Testis (tissue), 3 donors: ENCODE results near the gene THBD. TPM values are rescaled to one million over a fixed set of nuclear protein-coding genes. Genes with fewer than 3 reads are reported as not detected.

Source experiments
- DNase-seq: peaks from one replicate; pipeline ENCODE4 v3.0.0-alpha.2; 2019
- H3K27ac ChIP-seq, 2 donors: fragments of 200-600 bp; sonication (generic); one replicate each; pipeline ENCODE4 v1.5.1; 2019
- H3K27me3 ChIP-seq: fragments of 200-600 bp; sonication (generic); one replicate; pipeline ENCODE4 v1.5.1; 2019
- H3K36me3 ChIP-seq: fragments of 200-600 bp; sonication (generic); one replicate; pipeline ENCODE4 v1.5.1; 2017; ENCODE audit warnings: low read depth; ENCODE audit errors: missing control alignments
- H3K4me1 ChIP-seq: fragments of 200-600 bp; sonication (generic); one replicate; pipeline ENCODE4 v1.5.1; 2019
- H3K4me3 ChIP-seq, 2 donors: fragments of 200-600 bp; sonication (generic); one replicate each; pipeline ENCODE4 v1.5.1; 2017 to 2019
- H3K9me3 ChIP-seq: fragments of 200-600 bp; sonication (generic); one replicate; pipeline ENCODE4 v1.5.1; 2017
- POLR2A ChIP-seq: fragments of 450-650 bp; IDR thresholded peaks from one replicate; pipeline ENCODE4 v1.6.1; 2017; ENCODE audit warnings: antibody characterized with exemption, mild to moderate bottlenecking, moderate library complexity
- WGBS, 2 donors: methylation state at CpG; one replicate each; pipeline ENCODE4 v1.1.5; 2018; 5-methylcytosine and 5-hydroxymethylcytosine counted together
- intact Hi-C: fragments of 100-400 bp; cut with DNase I; formaldehyde crosslinking; loops from one replicate; pipeline ENCODE4 v1.15.1; 2023; ENCODE audit warnings: low total_unique reads
- polyA plus RNA-seq: library from polyadenylated mRNA; stranded (reverse); fragments of 350-450 nt; fragmentation: Illumina TruSeq; extraction: RNeasy Lipid Tissue Mini Kit (QIAGEN cat#74804); gene quantifications from one replicate; pipeline ENCODE4 v1.2.3, GENCODE V29; 2014; ENCODE audit warnings: low read depth, low replicate concordance; ENCODE audit not compliant: insufficient read depth
- total RNA-seq, 2 donors: library from RNA; depleted of rRNA; stranded (reverse); fragments of >200 nt; gene quantifications; one replicate each; pipeline ENCODE4 v1.2.3, GENCODE V29; 2016
- TF ChIP-seq, protein P1 (sequence below), 3 experiments: fragments of 450-650 bp in 2 of 3; fragments of 200-600 bp in 1 of 3; sonication (generic) in 1 of 3; IDR thresholded peaks; one replicate each; pipeline ENCODE4 v1.5.1; 2016 to 2019; ENCODE audit warnings: antibody characterized with exemption in 3 of 3, mild to moderate bottlenecking in 2 of 3, moderate library complexity in 1 of 3

THBD gene
- total and polyA plus RNA-seq, 3 donors from 2014 or later: 11.0 to 65.0 (median 22.4) TPM

DNA sequence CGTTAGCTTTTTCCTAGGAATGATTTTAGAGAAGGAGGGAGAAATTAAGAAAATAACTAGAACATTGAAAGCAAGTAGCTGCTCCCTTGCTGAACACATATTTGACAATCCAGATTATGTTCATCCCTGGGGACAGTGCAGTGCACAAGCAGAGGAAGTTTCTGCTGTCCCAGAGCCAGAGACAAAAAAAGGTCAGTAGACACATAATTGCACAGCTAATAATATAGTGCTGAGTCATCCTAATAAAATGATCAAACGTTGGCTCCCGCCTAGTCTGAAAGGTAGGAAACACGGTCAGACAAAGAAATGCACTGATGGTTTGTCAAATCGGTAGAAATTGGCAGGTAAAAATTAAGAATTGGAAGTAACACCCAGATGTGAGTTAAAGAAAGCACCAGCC lies 36.0 kb downstream of the THBD start:
- H3K36me3 ChIP-seq: no peaks in the 10 kb centered on the region
- no peaks in the 10 kb centered on the region for H3K27me3 ChIP-seq
- no peaks in the 10 kb centered on the region for H3K4me1 ChIP-seq
- TF ChIP-seq, protein P1, sequence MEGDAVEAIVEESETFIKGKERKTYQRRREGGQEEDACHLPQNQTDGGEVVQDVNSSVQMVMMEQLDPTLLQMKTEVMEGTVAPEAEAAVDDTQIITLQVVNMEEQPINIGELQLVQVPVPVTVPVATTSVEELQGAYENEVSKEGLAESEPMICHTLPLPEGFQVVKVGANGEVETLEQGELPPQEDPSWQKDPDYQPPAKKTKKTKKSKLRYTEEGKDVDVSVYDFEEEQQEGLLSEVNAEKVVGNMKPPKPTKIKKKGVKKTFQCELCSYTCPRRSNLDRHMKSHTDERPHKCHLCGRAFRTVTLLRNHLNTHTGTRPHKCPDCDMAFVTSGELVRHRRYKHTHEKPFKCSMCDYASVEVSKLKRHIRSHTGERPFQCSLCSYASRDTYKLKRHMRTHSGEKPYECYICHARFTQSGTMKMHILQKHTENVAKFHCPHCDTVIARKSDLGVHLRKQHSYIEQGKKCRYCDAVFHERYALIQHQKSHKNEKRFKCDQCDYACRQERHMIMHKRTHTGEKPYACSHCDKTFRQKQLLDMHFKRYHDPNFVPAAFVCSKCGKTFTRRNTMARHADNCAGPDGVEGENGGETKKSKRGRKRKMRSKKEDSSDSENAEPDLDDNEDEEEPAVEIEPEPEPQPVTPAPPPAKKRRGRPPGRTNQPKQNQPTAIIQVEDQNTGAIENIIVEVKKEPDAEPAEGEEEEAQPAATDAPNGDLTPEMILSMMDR (IDR thresholded peaks at IDR 0.05): no peak
- no peak for TF ChIP-seq POLR2A
- intact Hi-C loops: no loop called here
- no peaks in the 10 kb centered on the region for H3K9me3 ChIP-seq
- H3K4me3 ChIP-seq: no peak overlapping the region
- H3K27ac ChIP-seq: no peak overlapping the region
- 50 to 62% methylated on average over 5 of the region's 5 CpGs for WGBS, 2 donors
- DNase-seq: no peak

GRCh38 chr20:23011008-23011721 lies 38.3 kb downstream of the THBD start:
- Histone ChIP-seq H3K27me3 (no peaks in the 10 kb centered on the region), H3K4me1 (no peaks in the 10 kb centered on the region)
- WGBS, 2 donors: 88 to 89% methylated on average over 10 to 11 of the region's 11 CpGs

GRCh38 chr20:23010096-23010495 lies 39.4 kb downstream of the THBD start:
- Histone ChIP-seq H3K27me3 (no peaks in the 10 kb centered on the region), H3K9me3 (no peaks in the 10 kb centered on the region), H3K27ac (no peak overlapping the region), H3K36me3 (no peaks in the 10 kb centered on the region), H3K4me3 (no peak overlapping the region), H3K4me1 (no peaks in the 10 kb centered on the region)
- no peak for DNase-seq
- 68 to 80% methylated on average over 4 to 5 of the region's 5 CpGs for WGBS, 2 donors
- intact Hi-C loops: no loop called here
- no peak for TF ChIP-seq POLR2A
- TF ChIP-seq, protein P1 (IDR thresholded peaks at IDR 0.05): no peak

More at GRCh38 chr20:23011008-23011721, 38.3 kb downstream of the THBD start:
- TF ChIP-seq POLR2A: no peak
- TF ChIP-seq, protein P1 (IDR thresholded peaks at IDR 0.05): no peak
- Histone ChIP-seq H3K4me3 (no peak overlapping the region), H3K27ac (no peak overlapping the region), H3K36me3 (no peaks in the 10 kb centered on the region), H3K9me3 (no peaks in the 10 kb centered on the region)
- no peak for DNase-seq
- intact Hi-C loops: no loop called here

DNA sequence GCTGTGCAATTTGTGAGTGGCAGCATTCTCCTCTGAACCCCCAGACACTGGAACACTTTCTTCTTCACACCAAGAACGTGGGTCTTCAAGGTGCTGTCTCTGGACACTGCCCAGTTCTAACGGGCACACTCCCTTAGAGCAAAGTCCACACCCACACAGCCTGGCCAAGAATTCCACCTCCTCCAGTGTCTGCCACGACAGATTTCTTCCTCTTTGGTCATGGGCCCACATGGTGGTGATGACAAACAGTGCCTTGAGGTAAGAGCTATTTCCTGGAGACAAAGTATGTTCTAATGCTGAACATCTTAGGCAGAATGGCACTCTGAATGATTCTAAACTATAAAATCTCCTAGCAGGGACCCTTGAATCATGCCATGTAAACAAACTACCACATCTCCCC lies 39.8 kb downstream of the THBD start:
- TF ChIP-seq POLR2A: no peak
- TF ChIP-seq, protein P1 (IDR thresholded peaks at IDR 0.05): no peak
- Histone ChIP-seq H3K36me3 (no peaks in the 10 kb centered on the region), H3K4me3 (no peak overlapping the region), H3K4me1 (no peaks in the 10 kb centered on the region), H3K27me3 (no peaks in the 10 kb centered on the region), H3K9me3 (no peaks in the 10 kb centered on the region), H3K27ac (no peak overlapping the region)
- intact Hi-C loops: no loop called here
- DNase-seq: no peak
- WGBS, 2 donors: 56 to 60% methylated on average over 3 of the region's 3 CpGs

- Histone ChIP-seq H3K36me3 (no peaks in the 10 kb centered on the region), H3K4me1 (no peaks in the 10 kb centered on the region), H3K4me3 (no peak overlapping the region), H3K27ac (no peak overlapping the region), H3K9me3 (no peaks in the 10 kb centered on the region), H3K27me3 (no peaks in the 10 kb centered on the region)
- TF ChIP-seq POLR2A: no peak
- TF ChIP-seq, protein P1 (IDR thresholded peaks at IDR 0.05): no peak
- no peak for DNase-seq
- WGBS, 2 donors: 88 to 91% methylated on average over 2 of the region's 2 CpGs
- intact Hi-C loops: no loop called here
These were observed 40.8 kb downstream of the THBD start for GRCh38 chr20:23008667-23009066.
